ENCODE results near the gene PLD6.
A peak's percentile ranks its signal among the peaks of the same experiment; 100 is the strongest.
"Not testable (repeated sequence)": the region's sequence is repeated elsewhere in the genome, so short reads cannot be mapped to it uniquely, and the experiment has no call there.

PLD6 gene

GRCh38 chr17:17172990-17173389, 33.1 kb downstream of the PLD6 start:
- DNase-seq = no peak

- no peak for DNase-seq
Observed at GRCh38 chr17:17172001-17172939, 33.9 kb downstream of the PLD6 start.

GRCh38 chr17:17171186-17171585, 34.9 kb downstream of the PLD6 start:
- no peak for DNase-seq

- DNase-seq = no peak
Observed at GRCh38 chr17:17170346-17170985, 35.7 kb downstream of the PLD6 start.

- no peak for DNase-seq
Observed at GRCh38 chr17:17169396-17169795, 36.7 kb downstream of the PLD6 start.

- no peak for DNase-seq
Observed at GRCh38 chr17:17168401-17168800, 37.7 kb downstream of the PLD6 start.

GRCh38 chr17:17167986-17168385, 38.1 kb downstream of the PLD6 start:
- DNase-seq = no peak

GRCh38 chr17:17167356-17167755, 38.8 kb downstream of the PLD6 start:
- no peak for DNase-seq

GRCh38 chr17:17166446-17166845, 39.7 kb downstream of the PLD6 start:
- DNase-seq = no peak

GRCh38 chr17:17165666-17166308, 40.3 kb downstream of the PLD6 start:
- no peak for DNase-seq

GRCh38 chr17:17164676-17165075, 41.5 kb downstream of the PLD6 start:
- DNase-seq = no peak

- DNase-seq = no peak
Observed at GRCh38 chr17:17164156-17164555, 42.0 kb downstream of the PLD6 start.

GRCh38 chr17:17161759-17162158, 44.4 kb downstream of the PLD6 start:
- DNase-seq = no peak

- DNase-seq = no peak
Observed at GRCh38 chr17:17161121-17161520, 45.0 kb downstream of the PLD6 start.

GRCh38 chr17:17159571-17159970, 46.6 kb downstream of the PLD6 start:
- no peak for DNase-seq

GRCh38 chr17:17158506-17158905, 47.6 kb downstream of the PLD6 start:
- not testable (repeated sequence) for DNase-seq

GRCh38 chr17:17157041-17157440, 49.1 kb downstream of the PLD6 start:
- no peak for DNase-seq

- peak; percentile 12 for DNase-seq
Observed at GRCh38 chr17:17156511-17156910, 49.6 kb downstream of the PLD6 start.

GRCh38 chr17:17156107-17156506, 50.0 kb downstream of the PLD6 start:
- DNase-seq = peak; percentile 57

GRCh38 chr17:17155568-17155967, 50.6 kb downstream of the PLD6 start:
- no peak for DNase-seq

GRCh38 chr17:17154981-17155380, 51.2 kb downstream of the PLD6 start:
- DNase-seq = no peak

- DNase-seq = no peak
Observed at GRCh38 chr17:17154556-17154955, 51.6 kb downstream of the PLD6 start.

- DNase-seq = no peak
Observed at GRCh38 chr17:17153709-17154108, 52.4 kb downstream of the PLD6 start.

- no peak for DNase-seq
Observed at GRCh38 chr17:17153071-17153470, 53.1 kb downstream of the PLD6 start.

All from fibroblast of skin of right quadriceps (primary cell).